GM21825 (cell line): ENCODE measurements around the gene KCNN2.
"Not testable (repeated sequence)": the region's sequence is repeated elsewhere in the genome, so short reads cannot be mapped to it uniquely, and the experiment has no call there.

ENCODE experiments used
- ATAC-seq: cut with Tn5 transposase; IDR thresholded peaks from one replicate; pipeline ENCODE4 v1.9.1; 2021; ENCODE audit warnings: mild to moderate bottlenecking, moderate library complexity; ENCODE audit not compliant: unreplicated experiment

KCNN2 gene

DNA sequence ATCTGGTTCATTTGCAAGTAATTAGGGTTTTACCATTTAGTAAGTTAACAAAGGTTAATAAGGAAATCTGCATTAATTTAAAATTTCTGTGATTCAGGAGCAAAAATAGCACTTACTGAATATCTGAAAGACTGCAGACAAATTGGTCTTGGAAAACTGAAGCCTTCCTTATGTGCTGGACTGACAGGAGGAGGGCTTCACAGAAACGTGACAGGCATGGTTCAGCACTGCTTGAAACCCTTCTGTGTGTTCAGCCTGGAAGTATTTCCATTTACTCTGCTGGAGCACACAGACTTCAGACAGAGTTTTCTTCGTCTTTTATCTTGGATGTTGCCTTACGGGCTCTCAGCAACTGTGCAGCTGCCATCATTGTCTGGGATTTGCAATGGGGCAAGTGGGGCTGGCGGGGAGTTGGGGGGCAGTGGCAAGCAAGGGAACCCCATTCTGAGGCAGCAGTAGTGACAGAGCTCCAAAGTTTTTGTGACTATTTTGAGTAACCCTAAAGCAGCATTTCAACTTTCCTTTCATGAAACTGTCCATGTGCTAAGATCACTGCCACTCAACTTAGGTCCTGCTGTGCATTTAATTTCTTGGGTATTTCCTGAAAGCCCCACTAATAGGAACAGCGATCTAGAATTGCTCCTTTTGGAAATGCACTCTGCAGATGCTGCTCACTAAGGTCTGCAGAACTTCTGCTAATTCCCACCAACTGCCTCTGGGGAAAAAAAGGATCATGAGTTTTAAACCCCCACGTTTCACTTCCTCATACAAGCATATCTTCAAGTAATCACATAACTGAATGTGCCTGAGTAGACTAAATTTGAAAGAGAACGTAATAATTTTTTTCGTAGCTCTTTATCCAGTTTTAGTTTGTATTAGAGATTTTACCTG, 56.6 kb downstream of the KCNN2 start:
- peak; percentile 98 for ATAC-seq

DNA sequence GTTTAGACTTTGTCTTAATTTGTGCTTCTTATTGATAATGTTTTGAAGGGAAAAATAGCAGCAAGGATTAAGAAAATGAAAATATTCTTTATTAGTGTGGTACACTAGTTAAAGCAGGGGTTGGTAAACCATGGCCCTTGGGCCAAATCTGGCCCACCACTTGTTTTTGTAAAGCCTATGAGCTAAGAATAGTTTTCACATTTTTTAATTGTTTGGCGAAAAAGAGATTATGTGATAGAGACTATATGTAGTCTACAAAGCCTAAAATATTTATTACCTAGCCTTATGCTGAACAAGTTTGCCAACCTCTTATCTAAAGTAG, 57.2 kb downstream of the KCNN2 start:
- peak; percentile 32 for ATAC-seq

DNA sequence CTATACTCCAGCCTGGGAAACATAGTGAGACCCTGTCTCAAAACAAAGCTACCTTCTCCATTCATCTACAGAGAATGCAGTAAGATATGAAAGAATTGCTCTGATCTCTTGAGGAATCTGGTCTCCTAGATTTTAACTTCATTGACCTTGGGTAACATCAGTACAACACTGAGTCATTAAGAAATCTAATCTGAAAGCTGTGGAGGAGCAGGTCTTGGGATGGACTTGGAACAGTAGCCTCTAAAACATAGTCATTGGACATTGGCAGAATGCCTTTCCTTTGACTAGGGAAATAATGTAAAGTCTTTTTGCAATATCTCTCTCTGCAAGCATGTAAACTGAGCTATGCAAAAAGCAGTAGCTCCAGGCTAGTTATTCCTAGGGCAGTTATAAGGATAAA, 58.1 kb downstream of the KCNN2 start:
- ATAC-seq = no peak

DNA sequence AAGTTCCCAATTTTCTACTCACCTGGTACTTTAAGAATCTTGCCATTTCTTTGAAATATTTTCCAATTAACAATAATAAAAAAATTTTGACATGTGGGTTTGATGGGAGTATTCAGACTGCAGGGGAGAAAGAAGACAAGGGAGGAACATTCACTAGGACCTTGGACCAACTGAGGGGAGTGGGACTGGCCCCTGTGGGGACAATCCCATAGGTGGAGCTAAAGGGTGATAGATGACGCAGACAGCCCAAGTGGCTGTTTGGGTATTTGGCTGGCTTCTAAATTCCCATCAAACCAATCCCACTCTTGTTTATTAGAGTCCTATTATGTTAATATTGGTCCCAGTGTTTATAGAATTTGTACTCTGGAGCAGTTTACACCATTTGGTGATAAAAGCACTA, 65.3 kb downstream of the KCNN2 start:
- ATAC-seq = no peak

DNA sequence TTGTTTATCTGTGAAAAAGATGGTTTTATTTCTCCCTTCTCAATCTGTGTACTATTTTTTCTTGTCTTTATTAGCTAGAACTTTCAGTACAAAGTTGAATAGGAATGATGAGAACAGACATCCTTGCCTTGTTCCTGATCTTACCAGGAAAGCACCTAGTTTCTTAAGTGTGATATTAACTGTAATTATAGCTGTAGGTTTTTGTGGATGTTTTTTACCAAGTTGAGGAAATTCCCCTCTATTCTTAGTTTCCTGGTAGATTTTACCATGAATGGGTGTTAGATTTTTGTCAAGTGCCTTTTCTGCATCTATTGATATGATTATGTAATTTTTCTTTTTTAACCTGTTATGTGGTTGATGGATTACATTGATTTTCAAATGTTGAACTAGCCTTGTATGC, 68.7 kb downstream of the KCNN2 start:
- ATAC-seq = no peak

DNA sequence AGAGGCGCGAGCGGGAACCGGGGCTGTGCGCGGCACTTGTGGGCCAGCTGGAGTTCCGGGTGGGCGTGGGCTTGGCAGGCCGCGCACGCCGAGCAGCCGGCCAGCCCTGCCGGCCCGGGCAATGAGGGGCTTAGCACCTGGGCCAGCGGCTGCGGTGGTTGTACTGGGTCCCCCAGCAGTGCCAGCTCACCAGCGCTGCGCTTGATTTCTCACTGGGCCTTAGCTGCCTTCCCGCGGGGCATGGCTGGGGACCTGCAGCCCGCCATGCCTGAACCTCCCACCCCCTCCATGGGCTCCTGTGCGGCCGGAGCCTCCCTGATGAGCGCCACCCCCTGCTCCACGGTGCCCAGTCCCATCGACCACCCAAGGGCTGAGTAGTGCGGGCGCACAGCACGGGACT, 70.8 kb downstream of the KCNN2 start:
- not testable (repeated sequence) for ATAC-seq

DNA sequence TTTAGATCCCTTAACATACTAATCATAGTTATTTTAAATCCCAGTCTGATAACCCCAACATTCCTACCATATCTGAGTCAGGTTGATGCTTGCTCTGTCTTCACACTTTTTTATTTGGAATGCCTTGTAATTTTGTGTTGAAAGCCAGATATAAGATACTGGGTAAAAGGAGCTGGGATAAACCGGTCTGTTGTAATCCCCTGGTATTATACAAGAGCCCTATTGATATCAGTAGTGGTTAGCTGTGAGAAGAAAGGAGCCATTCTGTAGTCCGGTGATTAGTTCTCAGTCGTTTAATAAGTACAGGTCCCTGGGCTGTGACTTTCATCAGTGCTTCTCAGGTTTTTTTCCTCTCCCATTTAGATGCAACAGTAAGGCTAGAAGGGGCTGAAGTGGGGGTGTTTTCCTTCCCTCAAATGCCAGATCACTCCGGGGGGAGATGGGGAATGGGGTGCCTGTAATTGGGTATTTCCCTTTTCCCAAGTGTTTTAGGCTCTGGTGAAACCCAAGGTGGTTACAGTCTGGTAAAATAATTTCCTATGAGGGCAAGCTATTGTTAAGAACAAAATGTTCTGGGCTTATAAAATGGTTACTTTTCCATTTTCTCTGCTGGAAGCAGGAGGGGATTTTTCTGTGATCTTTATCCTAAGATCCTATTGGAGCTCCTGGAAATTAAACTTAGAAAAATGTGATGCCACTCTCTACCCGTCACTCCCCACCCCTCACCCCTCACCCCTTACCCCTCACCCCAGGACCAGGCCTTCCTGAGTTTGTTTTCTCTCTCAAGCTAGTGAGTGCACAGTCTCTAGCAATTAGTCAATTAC, 72.7 kb downstream of the KCNN2 start:
- no peak for ATAC-seq

DNA sequence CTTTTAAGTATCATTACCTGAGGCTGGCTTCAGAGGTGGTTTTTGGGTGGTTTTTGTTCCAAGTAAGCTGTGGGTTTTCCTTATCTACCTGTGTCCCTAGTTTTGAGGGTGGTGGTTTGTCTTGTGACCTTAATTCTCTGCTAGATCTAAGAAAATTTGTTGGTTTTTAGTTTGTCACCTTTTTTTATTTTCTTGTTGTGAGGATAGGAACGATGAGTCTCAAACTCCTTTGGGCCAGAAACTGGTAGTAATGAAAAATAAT, 73.3 kb downstream of the KCNN2 start:
- ATAC-seq = no peak

DNA sequence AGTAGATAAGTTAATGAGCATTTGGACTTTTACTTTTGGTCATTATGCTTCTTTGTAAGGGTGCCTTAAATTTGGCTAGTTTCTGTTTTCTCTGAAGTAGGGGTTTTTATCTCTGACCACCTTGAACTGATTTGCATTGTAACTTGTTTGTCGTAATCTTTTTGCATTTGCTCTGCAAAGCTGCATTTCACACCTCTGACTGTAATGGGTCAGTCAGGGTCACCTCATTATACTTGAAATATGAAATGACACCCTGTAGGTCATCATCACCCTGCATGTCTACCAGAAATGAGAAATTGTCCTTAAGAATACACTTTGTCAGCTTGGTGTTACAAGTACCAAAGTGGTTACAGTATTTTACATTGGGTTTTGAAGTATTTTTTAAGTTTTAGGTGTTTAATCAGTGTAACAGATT, 74.0 kb downstream of the KCNN2 start:
- ATAC-seq = peak; percentile 80

DNA sequence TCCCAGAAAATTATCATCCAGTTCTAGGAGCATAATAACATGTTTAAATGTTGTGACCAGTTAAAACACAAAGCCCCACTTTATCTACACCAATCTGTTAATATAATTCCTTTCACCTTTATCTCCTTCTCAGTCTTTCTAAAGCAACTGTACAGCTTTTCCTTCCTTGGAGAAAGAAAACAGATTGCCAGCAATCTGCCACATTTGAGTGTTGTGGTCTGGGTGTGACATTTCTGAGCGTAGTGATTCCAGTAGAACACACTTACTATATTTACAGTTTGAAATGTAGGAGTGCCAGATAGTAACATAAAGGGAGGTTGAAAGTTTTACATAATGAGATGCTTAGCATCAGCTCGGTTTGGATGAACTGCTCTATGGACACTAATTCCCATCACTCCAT, 76.1 kb downstream of the KCNN2 start:
- ATAC-seq = no peak

DNA sequence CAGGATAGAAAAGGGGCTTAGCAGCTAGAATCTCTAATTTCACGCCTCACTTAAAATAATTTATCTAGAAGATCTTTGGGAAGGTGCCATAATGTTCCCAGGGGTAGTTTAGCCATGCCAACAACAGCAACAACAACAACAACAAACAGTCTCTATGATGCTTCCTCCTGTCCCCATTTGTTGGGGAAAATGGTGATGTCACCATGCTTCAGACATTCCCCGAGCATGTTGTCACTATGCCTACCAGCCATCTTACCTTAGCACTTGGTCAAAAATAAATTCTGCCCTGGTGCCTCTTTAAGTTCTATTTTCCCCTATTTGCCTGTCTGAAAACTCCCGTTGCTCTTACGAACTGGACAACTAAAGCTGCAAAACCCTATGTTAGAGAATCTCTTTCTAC, 76.6 kb downstream of the KCNN2 start:
- ATAC-seq = no peak

DNA sequence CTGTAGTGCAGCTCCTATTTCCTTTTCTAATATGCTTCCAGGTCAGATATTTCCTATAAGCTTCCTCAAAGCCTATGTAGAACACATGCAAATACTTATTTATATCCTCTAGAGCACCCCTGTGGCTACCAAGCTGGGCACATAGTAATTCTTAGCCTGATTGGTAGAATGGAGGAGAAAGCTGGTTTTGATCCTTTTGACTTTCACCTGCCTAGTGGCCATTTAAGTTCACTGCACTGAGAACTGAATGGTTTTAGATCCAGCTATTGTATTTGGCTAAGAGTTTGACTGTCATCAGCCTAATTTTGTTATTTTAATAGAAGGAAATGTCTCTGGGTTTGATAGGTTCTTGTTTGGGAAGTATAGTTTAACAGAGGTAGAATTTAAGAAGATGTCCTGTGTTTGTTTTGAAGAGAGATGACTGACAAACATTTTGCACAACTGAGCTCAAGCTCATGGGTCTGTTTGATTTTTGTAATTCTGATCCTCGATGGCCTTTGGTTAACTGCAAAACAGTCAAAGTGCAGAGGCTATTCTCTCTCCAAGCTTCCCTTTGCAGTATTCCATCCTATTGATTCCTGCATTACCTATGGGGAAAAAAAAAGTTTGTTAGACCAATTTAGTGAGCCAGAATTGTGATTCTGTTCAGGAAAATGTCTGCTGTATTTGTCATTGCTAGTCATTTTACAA, 85.4 kb downstream of the KCNN2 start:
- ATAC-seq = no peak

DNA sequence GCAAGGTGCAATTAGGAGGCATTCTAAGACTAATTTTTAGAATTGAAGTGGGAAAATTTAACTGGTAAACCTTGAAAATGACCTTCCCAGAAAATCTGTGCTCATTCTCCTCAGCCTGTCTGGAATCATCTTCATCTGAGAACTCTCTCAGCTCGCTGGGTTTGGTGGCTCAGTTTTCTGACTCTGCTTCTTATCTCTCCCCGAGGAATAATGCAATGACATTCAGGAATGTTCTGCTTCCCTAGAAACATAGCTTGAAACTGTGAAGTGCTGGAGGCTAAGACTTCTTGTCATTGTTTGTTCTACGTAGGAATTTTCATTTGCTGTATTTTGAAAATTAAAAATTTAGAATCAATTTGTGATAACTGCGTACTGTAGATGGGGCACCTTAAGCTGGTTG, 86.6 kb downstream of the KCNN2 start:
- no peak for ATAC-seq

DNA sequence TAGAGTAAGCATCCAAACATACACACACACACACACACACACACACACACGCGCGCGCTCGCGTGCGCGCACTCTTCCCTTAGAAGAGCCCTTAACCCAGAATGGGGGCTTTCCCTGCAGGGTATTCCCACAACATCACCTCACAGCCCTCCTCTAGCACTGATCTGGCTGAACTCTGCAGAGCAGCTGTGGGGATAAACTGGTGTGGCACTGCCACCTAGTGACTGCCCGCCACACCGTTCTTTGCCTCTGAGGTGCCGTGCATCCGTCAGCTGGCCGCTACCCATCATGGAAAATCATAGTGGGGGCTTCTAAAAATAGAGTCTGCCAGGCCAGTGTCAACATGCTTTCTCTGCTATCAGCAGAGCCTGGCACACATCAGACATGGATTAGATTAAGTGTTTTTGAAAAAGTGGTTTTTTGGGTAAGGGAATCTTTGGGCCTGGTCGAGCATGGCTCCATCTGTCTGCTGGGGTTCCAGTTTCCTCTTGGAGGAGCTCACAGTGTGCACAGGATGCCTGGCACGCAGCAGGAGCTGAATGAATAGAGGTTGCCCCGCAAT, 88.1 kb downstream of the KCNN2 start:
- ATAC-seq = peak; percentile 99

DNA sequence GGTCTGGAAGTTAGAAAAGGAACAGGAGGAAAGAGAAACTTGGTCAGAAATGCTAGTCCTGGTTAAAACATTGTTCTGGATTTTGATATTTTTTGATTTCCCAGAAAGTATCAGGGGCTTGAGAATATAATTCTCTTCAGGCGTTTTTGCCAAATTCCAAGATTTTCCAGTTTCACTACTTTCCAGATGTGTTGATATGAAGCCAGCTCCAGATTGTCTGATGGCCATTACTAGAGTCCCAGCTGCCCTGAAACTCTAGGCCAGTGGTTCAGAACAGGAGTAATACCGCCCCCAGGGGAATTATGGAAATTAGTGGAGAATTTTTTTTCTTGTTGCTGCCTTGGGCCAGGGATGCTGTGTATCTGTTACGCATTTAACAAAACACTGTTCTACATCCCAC, 88.6 kb downstream of the KCNN2 start:
- ATAC-seq = no peak

DNA sequence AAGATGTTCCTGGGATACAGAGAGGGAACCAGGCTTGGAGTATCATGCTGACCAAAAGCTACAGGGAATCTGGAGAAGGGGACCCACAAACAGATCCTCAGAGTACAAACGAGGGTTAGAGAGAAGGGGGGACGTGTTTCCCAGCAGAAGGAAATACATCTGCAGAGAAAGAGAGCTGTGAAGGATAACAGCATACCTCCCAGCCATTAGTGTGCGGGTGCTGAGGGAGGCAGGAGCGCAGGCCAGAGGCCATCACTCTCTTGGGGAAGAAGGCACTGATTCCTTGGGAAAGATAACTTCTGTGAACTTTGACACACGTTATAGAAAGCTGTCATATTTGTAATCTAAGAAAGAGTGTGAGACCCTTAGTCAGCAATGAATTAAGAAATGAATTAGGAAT, 96.9 kb downstream of the KCNN2 start:
- no peak for ATAC-seq

DNA sequence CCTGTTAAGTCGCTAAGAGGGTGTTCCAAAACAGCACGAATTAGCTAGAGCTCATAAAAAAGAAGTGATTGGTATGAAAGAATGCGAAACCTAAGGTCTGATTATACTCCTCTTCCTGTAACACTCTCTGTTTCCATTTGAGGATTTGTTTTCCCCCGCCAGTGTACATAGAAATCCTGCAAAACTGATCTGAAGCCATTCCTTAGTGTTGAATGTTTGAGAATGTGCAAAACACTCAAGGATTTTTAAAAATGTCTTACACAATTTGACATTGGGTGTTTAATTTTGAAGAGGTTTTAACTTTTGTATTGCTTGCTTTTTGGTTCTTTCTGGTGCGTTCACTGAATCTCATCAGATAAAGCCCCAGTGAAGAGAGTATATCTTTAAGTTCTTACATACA, 105.3 kb downstream of the KCNN2 start:
- no peak for ATAC-seq

DNA sequence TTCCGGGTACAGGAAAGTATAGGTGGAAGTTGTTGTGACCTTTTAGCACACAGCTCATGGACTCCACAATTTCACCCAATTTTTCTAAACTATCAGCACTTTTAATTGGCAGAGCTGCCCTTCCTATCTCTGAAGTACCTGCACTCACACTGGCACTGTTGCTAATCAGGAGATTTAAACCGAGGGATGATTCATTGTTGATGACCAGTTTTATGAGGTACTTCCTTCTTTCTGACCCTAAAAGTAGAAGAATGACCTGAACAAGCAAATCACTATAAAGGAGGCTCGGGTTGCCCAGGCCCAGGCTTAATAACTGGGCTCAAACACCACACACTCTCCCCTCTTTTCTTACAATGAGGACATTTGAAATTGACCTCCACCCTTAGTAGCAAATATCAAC, 105.9 kb downstream of the KCNN2 start:
- ATAC-seq = no peak

DNA sequence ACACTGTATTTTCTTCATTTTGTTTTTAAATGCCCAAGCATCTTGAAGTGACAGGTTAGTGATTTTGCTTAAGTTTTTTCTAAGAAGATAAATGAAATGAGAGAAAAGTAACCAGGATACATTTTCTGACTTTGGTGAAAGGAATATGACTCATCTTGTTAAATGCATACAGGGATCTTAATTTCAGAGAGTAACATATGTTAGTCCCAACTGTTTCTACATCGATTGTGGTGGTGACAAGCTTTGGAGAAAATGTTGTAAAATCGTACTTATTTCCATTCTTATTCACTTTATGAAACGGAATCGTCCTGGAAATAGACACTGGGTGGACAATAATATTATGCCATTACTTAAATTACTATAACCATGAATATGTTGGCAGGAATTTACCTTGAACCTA, 107.5 kb downstream of the KCNN2 start:
- no peak for ATAC-seq

DNA sequence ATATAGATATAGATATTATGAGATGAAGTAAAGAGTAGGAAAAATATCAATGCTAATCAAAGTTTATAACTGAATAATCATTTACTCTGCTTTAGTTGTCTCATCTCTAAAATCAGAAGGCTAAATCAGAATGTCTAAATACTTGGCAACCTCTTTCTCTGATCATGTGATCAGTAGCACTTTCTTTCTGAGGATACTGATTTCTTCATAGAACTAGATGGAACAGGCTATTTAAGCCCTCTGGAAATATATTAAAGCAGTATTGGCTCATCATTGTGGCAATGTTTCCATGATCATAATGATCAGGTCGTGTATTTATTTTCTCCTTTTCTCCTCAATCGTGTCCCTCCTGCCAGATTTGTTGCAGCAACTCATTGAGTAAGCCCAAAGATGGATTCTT, 109.7 kb downstream of the KCNN2 start:
- ATAC-seq = no peak

DNA sequence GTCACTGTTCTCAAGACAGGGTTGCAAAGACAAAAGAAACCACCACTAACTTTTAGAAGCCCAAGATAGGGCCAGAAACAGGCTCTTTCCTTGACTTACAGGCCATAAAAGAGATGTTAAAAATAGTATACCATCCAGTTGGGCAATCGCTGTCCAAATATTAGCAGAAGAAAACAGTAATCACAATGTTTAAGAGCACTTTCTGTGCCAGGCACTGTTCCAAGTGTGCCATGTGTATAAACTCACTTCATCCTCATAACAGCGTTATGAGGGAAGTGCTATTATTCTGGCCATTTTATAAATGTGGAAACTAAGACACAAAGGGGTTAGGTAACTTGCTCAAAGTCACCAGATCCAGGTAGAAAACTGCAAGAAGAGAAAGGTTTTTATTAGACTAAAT, 111.7 kb downstream of the KCNN2 start:
- no peak for ATAC-seq
